Natural killer cell (primary cell): ENCODE data around the gene SLC66A1. TPM values are rescaled to one million over a fixed set of nuclear protein-coding genes. Genes with fewer than 3 reads are reported as not detected.
"Not testable (repeated sequence)": the region's sequence is repeated elsewhere in the genome, so short reads cannot be mapped to it uniquely, and the experiment has no call there.

Experiments
- ATAC-seq, 3 donors: fragments of 150-1000 bp in 2 of 3; fragments of 200-7000 bp in 1 of 3; cut with Tn5 transposase; 1 replicate in 1 of 3; 2 replicates in 2 of 3; pipeline ENCODE4 v1.10.0; 2021; ENCODE audit warnings: mild to moderate bottlenecking in 2 of 3, moderate library complexity in 2 of 3
- DNase-seq, 2 donors: peaks; one replicate each; pipeline versions ENCODE4 v3.0.0 to v3.0.0-alpha.2; 2013 to 2021; ENCODE audit warnings: mixed read lengths in 1 of 2
- H3K27ac ChIP-seq: one replicate; pipeline ENCODE4 v1.5.1; 2013; ENCODE audit warnings: mild to moderate bottlenecking, low read length
- H3K27me3 ChIP-seq: one replicate; pipeline ENCODE4 v1.6.1; 2013; ENCODE audit warnings: low read length; ENCODE audit not compliant: control insufficient read depth, insufficient read depth
- H3K36me3 ChIP-seq: one replicate; pipeline ENCODE4 v1.6.1; 2013; ENCODE audit warnings: low read length; ENCODE audit not compliant: control insufficient read depth, insufficient read depth
- H3K4me1 ChIP-seq: one replicate; pipeline ENCODE4 v1.6.1; 2013; ENCODE audit warnings: low read length; ENCODE audit not compliant: control insufficient read depth, insufficient read depth
- H3K4me3 ChIP-seq: one replicate; pipeline ENCODE4 v1.5.1; 2013; ENCODE audit warnings: low read length
- H3K9me3 ChIP-seq: one replicate; pipeline ENCODE4 v1.6.1; 2013; ENCODE audit warnings: low read length; ENCODE audit not compliant: control insufficient read depth, insufficient read depth
- H3K27ac Mint-ChIP-seq, 2 donors: one replicate each; pipeline ENCODE4 v1.8.0; 2022; ENCODE audit warnings: mild to moderate bottlenecking in 2 of 2, mixed read lengths in 2 of 2, moderate library complexity in 1 of 2
- H3K27me3 Mint-ChIP-seq, 2 donors: one replicate each; pipeline ENCODE4 v1.8.0; 2022; ENCODE audit warnings: low read depth in 2 of 2, mixed read lengths in 2 of 2
- H3K36me3 Mint-ChIP-seq: one replicate; pipeline ENCODE4 v1.8.0; 2022; ENCODE audit warnings: mixed read lengths
- H3K4me1 Mint-ChIP-seq, 2 donors: one replicate each; pipeline ENCODE4 v1.8.0; 2022; ENCODE audit warnings: mixed read lengths in 2 of 2
- H3K4me3 Mint-ChIP-seq: one replicate; pipeline ENCODE4 v1.8.0; 2022; ENCODE audit warnings: mild to moderate bottlenecking, moderate library complexity, mixed read lengths
- H3K9me3 Mint-ChIP-seq, 2 donors: one replicate each; pipeline ENCODE4 v1.8.0; 2022; ENCODE audit warnings: mixed read lengths in 2 of 2
- WGBS: methylation state at CpG from one replicate; pipeline ENCODE4 v1.1.7; 2013; ENCODE audit warnings: missing lambda C conversion rate; ENCODE audit not compliant: insufficient coverage; 5-methylcytosine and 5-hydroxymethylcytosine counted together
- intact Hi-C: fragments of 100-400 bp; cut with micrococcal nuclease; formaldehyde crosslinking; loops from one replicate; pipeline ENCODE4 v1.14.2; 2022
- total RNA-seq, 4 donors: library from RNA; stranded (reverse); fragments of 120-200 nt in 1 of 4; gene quantifications; one replicate each; pipeline versions ENCODE4 v1.2.3 to v1.2.4, GENCODE V29; 2013 to 2022
- TF ChIP-seq, protein P1 (sequence below): fragments of 200-600 bp; IDR thresholded peaks from one replicate; pipeline ENCODE4 v1.8.0; 2022; ENCODE audit warnings: antibody characterized with exemption

Gene SLC66A1
- total RNA-seq, 3 donors from 2014 or later (not counting 1 experiment from before 2014, with no cell fraction given), result 5.8 to 8.5 (median 7.6) TPM

DNA sequence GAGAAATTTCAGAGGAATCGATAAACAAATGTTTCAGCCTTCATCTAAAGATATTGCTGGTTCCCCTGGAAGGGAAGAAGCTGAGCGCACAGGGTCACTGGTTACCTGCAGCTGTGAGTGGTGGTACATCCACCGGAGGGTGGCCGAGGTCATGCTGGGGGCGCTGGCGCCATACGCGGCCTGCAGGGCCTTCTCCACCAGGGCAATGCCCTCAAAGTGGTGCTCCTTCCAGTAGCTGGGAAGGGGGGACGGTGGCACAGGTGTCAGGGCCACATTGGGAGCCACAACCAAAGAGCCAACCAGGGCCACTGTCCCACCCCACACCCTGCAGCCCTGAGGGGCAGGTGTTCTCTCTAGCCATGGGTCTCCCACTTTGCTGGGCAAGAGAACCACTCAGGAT, 28.2 kb upstream of the SLC66A1 start:
- H3K9me3 ChIP-seq, result no peaks in the 10 kb centered on the region
- no peak for DNase-seq
- TF ChIP-seq, protein P1, sequence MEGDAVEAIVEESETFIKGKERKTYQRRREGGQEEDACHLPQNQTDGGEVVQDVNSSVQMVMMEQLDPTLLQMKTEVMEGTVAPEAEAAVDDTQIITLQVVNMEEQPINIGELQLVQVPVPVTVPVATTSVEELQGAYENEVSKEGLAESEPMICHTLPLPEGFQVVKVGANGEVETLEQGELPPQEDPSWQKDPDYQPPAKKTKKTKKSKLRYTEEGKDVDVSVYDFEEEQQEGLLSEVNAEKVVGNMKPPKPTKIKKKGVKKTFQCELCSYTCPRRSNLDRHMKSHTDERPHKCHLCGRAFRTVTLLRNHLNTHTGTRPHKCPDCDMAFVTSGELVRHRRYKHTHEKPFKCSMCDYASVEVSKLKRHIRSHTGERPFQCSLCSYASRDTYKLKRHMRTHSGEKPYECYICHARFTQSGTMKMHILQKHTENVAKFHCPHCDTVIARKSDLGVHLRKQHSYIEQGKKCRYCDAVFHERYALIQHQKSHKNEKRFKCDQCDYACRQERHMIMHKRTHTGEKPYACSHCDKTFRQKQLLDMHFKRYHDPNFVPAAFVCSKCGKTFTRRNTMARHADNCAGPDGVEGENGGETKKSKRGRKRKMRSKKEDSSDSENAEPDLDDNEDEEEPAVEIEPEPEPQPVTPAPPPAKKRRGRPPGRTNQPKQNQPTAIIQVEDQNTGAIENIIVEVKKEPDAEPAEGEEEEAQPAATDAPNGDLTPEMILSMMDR, result no peak
- no peak for ATAC-seq
- H3K36me3 ChIP-seq, result no peaks in the 10 kb centered on the region
- H3K27ac ChIP-seq, result no peak overlapping the region
- intact Hi-C loops, result no loop called here
- H3K27me3 Mint-ChIP-seq, result peaks cover 6 to 7% of the 10 kb centered on the region in 2 donors
- no peak overlapping the region for H3K27ac Mint-ChIP-seq
- no peak overlapping the region for H3K4me3 Mint-ChIP-seq
- WGBS, result 96% methylated on average over 9 of the region's 9 CpGs
- no peak overlapping the region for H3K4me3 ChIP-seq
- no peaks in the 10 kb centered on the region for H3K9me3 Mint-ChIP-seq
- H3K4me1 Mint-ChIP-seq, result peaks cover 7 to 8% of the 10 kb centered on the region in 2 donors
- peaks cover 2% of the 10 kb centered on the region for H3K4me1 ChIP-seq
- H3K27me3 ChIP-seq, result no peaks in the 10 kb centered on the region
- H3K36me3 Mint-ChIP-seq, result no peaks in the 10 kb centered on the region

DNA sequence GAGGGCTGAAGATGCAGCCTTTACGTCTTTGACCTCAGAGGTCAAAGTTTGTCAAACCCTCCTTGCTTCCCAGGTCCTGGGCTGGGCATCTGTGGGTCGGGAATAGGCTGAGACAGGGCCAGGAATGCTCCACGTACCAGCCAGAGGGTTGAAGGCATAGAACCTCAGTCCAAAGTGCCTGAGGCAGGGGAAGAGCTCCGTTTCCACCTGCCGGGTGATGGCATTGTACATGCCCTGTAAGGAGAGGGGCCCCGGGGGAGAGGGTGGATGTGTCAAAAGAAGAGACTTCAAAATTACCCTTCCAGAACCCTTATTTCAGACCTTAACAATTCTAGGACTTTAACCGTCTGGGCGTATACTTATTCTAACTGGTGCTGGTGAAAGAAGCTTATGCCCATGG, 27.2 kb upstream of the SLC66A1 start:
- H3K36me3 Mint-ChIP-seq, result no peaks in the 10 kb centered on the region
- no peak for ATAC-seq

DNA sequence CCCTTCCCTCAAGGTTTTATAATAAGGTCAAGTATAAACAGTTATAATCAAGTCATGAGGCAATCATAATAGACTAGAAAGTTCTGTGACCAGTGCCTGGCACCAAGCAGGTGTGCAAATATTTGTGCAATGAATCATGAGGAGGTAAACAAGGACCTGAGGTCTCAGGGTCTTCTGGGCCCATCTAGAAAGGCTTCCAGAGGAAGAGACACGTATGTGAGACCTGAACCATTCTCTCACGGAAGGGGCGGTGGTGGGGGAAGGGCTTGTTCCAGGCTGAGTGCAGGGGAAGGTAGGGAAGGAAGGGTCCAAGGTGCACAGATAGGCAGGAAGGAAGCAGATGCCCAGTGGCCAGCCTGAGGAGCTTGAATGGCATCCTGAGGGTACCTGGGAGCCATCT, 26.8 kb upstream of the SLC66A1 start:
- ATAC-seq, H3K36me3 Mint-ChIP-seq, H3K27ac ChIP-seq, H3K27me3 ChIP-seq, H3K9me3 ChIP-seq, H3K4me1 ChIP-seq, H3K27ac Mint-ChIP-seq, intact Hi-C loops, H3K9me3 Mint-ChIP-seq, H3K4me3 Mint-ChIP-seq, H3K36me3 ChIP-seq, DNase-seq, H3K4me3 ChIP-seq: not testable (repeated sequence)
- Mint-ChIP-seq H3K4me1 (peaks cover 12% of the 10 kb centered on the region in 2 donors), H3K27me3 (peaks cover 12 to 18% of the 10 kb centered on the region in 2 donors)
- 100% methylated on average over 3 of the region's 3 CpGs for WGBS

More for the DNA sequence above, 27.2 kb upstream of the SLC66A1 start:
- H3K4me1 Mint-ChIP-seq, result peaks cover 12% of the 10 kb centered on the region in 2 donors
- WGBS, result 91% methylated on average over 7 of the region's 8 CpGs
- peaks cover 4% of the 10 kb centered on the region for H3K4me1 ChIP-seq
- no peak overlapping the region for H3K4me3 ChIP-seq
- peaks cover 12 to 17% of the 10 kb centered on the region in 2 donors for H3K27me3 Mint-ChIP-seq
- no peaks in the 10 kb centered on the region for H3K36me3 ChIP-seq
- no peak overlapping the region for H3K27ac Mint-ChIP-seq
- TF ChIP-seq, protein P1, result no peak
- no peak for DNase-seq
- H3K9me3 Mint-ChIP-seq, result no peaks in the 10 kb centered on the region
- no peak overlapping the region for H3K4me3 Mint-ChIP-seq
- H3K27me3 ChIP-seq, result no peaks in the 10 kb centered on the region
- H3K9me3 ChIP-seq, result no peaks in the 10 kb centered on the region
- H3K27ac ChIP-seq, result no peak overlapping the region
- intact Hi-C loops, result no loop called here

DNA sequence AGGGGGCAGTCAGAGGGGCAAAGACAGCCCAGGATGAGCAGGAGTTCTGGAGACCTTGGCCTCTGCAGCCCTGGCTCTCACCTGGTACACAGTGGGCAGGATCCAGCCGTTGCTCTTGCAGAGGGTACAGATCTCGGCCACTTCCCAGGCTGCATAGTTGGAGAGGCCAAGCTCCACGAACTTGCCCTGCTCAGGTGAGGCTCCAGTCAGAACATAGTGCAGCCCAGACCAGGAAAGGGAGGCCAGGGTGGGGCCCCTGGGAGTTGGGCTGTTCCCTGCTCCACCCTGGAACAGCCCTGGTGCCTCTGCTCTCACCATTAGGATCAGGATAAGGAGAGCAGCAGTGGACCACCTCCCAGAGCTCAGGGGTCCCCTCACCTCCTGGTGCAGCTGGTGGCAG, 26.3 kb upstream of the SLC66A1 start:
- intact Hi-C loops, H3K4me1 ChIP-seq, H3K27ac Mint-ChIP-seq, H3K9me3 Mint-ChIP-seq, H3K36me3 Mint-ChIP-seq, H3K27ac ChIP-seq, H3K4me3 ChIP-seq, DNase-seq, H3K9me3 ChIP-seq, H3K27me3 ChIP-seq, H3K36me3 ChIP-seq, ATAC-seq, H3K4me3 Mint-ChIP-seq: not testable (repeated sequence)
- H3K27me3 Mint-ChIP-seq, result peaks cover 12 to 18% of the 10 kb centered on the region in 2 donors
- WGBS, result 77% methylated on average over 3 of the region's 3 CpGs
- peaks cover 12% of the 10 kb centered on the region in 2 donors for H3K4me1 Mint-ChIP-seq
